Peyer's patch (tissue), 4 donors: Measurements from ENCODE around the gene FBXO42. TPM values are rescaled to one million over a fixed set of nuclear protein-coding genes. Genes with fewer than 3 reads are reported as not detected.
A peak's percentile ranks its signal among the peaks of the same experiment; 100 is the strongest.
"Not testable (repeated sequence)": the region's sequence is repeated elsewhere in the genome, so short reads cannot be mapped to it uniquely, and the experiment has no call there.

Experiments used
- DNase-seq, 3 donors: peaks; one replicate each; pipeline ENCODE4 v3.0.0-alpha.2; 2017 to 2019
- H3K27ac ChIP-seq, 4 donors: fragments of 200-600 bp; sonication (generic); one replicate each; pipeline ENCODE4 v1.5.1; 2016 to 2019
- H3K27me3 ChIP-seq, 2 donors: fragments of 200-600 bp; sonication (generic); one replicate each; pipeline ENCODE4 v1.5.1; 2019
- H3K36me3 ChIP-seq, 3 donors: fragments of 200-600 bp; sonication (generic); one replicate each; pipeline ENCODE4 v1.5.1; 2016 to 2019
- H3K4me1 ChIP-seq, 4 donors: fragments of 200-600 bp; sonication (generic); one replicate each; pipeline ENCODE4 v1.5.1; 2016 to 2019
- H3K4me3 ChIP-seq, 4 donors: fragments of 200-600 bp; sonication (generic); 1 replicate in 3 of 4; 2 replicates in 1 of 4; pipeline ENCODE4 v1.5.1; 2016 to 2019; ENCODE audit warnings: mild to moderate bottlenecking in 1 of 4
- H3K9me3 ChIP-seq, 4 donors: fragments of 200-600 bp; sonication (generic); one replicate each; pipeline ENCODE4 v1.5.1; 2016 to 2019; ENCODE audit warnings: mild to moderate bottlenecking in 1 of 4
- POLR2A ChIP-seq, 2 donors: fragments of 450-650 bp; IDR thresholded peaks; one replicate each; pipeline ENCODE4 v1.5.1; 2017; ENCODE audit warnings: antibody characterized with exemption in 2 of 2, mild to moderate bottlenecking in 2 of 2, moderate library complexity in 2 of 2
- total RNA-seq, 4 donors: library from RNA; depleted of rRNA; stranded (reverse); fragments of >200 nt; gene quantifications; one replicate each; pipeline ENCODE4 v1.1.0, GENCODE V29; 2016
- TF ChIP-seq, protein P1 (sequence below), 6 experiments: fragments of 450-650 bp in 4 of 6; fragments of 200-600 bp in 2 of 6; sonication (generic) in 1 of 6; IDR thresholded peaks; one replicate each; pipeline ENCODE4 v1.5.1; 2017 to 2019; ENCODE audit warnings: antibody characterized with exemption in 6 of 6, mild to moderate bottlenecking in 3 of 6, moderate library complexity in 1 of 6

The FBXO42 gene
- total RNA-seq, 4 donors from 2014 or later = 15.7 to 29.4 (median 24.5) TPM

DNA sequence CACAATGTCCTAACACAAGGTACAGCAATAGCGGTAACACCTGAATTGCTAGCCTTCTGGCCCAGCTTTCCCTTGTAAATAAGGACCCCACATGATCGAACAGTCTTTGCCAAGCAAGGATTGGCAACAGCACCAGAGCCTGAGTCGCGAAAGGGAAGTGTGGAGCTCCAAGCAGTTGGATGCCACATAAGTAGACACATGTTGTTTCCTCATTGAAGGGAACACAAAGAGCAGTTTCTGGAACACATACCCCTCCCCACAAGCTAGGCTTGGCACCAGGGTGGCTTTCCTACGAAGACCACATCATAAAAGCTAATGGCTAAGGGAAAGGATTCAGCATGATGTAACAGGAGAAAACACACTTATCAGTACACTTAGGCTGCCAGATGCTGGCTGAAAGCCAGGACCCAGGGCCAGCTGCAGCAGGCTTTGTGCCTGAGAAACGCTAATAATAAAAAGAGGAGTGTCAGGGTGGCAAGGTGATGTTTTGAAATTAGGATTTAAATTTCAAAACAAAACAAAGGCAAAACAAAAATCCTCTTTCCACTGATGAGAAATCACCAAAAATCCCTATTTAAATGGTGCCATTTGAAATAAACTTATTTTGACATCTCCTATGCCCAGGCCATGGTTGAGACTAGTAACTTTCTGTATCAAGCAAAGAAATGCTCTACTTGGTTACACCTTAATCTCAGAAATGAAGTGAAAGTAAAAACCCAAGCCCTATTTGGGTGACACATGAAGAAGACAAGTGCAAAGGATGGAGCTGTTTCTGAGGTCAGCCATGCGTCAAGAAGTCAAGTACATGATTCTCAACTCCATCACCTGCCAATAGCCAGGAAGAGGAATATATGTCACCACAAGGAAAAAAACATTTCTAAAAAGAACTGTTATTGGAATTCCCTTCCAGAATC lies 103.4 kb downstream of the FBXO42 start:
- no peak for TF ChIP-seq POLR2A (IDR thresholded peaks at IDR 0.05)
- TF ChIP-seq, protein P1, sequence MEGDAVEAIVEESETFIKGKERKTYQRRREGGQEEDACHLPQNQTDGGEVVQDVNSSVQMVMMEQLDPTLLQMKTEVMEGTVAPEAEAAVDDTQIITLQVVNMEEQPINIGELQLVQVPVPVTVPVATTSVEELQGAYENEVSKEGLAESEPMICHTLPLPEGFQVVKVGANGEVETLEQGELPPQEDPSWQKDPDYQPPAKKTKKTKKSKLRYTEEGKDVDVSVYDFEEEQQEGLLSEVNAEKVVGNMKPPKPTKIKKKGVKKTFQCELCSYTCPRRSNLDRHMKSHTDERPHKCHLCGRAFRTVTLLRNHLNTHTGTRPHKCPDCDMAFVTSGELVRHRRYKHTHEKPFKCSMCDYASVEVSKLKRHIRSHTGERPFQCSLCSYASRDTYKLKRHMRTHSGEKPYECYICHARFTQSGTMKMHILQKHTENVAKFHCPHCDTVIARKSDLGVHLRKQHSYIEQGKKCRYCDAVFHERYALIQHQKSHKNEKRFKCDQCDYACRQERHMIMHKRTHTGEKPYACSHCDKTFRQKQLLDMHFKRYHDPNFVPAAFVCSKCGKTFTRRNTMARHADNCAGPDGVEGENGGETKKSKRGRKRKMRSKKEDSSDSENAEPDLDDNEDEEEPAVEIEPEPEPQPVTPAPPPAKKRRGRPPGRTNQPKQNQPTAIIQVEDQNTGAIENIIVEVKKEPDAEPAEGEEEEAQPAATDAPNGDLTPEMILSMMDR (IDR thresholded peaks at IDR 0.05) = no peak
- Histone ChIP-seq H3K4me3 (no peak overlapping the region), H3K36me3 (peaks cover 0 to 43% (median 0%) of the 10 kb centered on the region in 3 donors), H3K27me3 (no peaks in the 10 kb centered on the region), H3K4me1 (peaks cover 0 to 34% (median 2%) of the 10 kb centered on the region in 4 donors), H3K9me3 (no peaks in the 10 kb centered on the region), H3K27ac (peak overlapping the region; percentile 39 to 74 (median 47))
- peak; percentile 27 to 85 (median 76) for DNase-seq

GRCh38 chr1:16248007-16248436 lies 104.3 kb downstream of the FBXO42 start:
- TF ChIP-seq, protein P1 (IDR thresholded peaks at IDR 0.05) = no peak
- TF ChIP-seq POLR2A (IDR thresholded peaks at IDR 0.05) = no peak
- Histone ChIP-seq H3K27me3 (no peaks in the 10 kb centered on the region), H3K4me1 (peaks cover 0 to 34% (median 2%) of the 10 kb centered on the region in 4 donors), H3K36me3 (peaks cover 0 to 35% (median 0%) of the 10 kb centered on the region in 3 donors), H3K9me3 (no peaks in the 10 kb centered on the region), H3K4me3 (no peak overlapping the region), H3K27ac (peak overlapping the region in 3 of 4 donors; percentile 45 to 74 (median 49))
- peak in 1 of 3 donors; percentile 45 for DNase-seq

- H3K4me1 ChIP-seq = peaks cover 0 to 34% (median 2%) of the 10 kb centered on the region in 4 donors
Observed at GRCh38 chr1:16247441-16247840, 104.8 kb downstream of the FBXO42 start.

GRCh38 chr1:16246961-16247360 lies 105.3 kb downstream of the FBXO42 start:
- DNase-seq = peak in 2 of 3 donors; percentile 6 to 9
- peaks cover 0 to 34% (median 2%) of the 10 kb centered on the region in 4 donors for H3K4me1 ChIP-seq
- H3K4me3 ChIP-seq = no peak overlapping the region
- TF ChIP-seq, protein P1 (IDR thresholded peaks at IDR 0.05) = no peak
- no peak for TF ChIP-seq POLR2A (IDR thresholded peaks at IDR 0.05)
- peaks cover 0 to 24% (median 0%) of the 10 kb centered on the region in 3 donors for H3K36me3 ChIP-seq
- H3K27me3 ChIP-seq = no peaks in the 10 kb centered on the region
- H3K27ac ChIP-seq = no peak overlapping the region
- no peaks in the 10 kb centered on the region for H3K9me3 ChIP-seq

More at GRCh38 chr1:16247441-16247840, 104.8 kb downstream of the FBXO42 start:
- Histone ChIP-seq H3K36me3 (peaks cover 0 to 29% (median 0%) of the 10 kb centered on the region in 3 donors), H3K9me3 (no peaks in the 10 kb centered on the region), H3K27ac (peak overlapping the region in 1 of 4 donors; percentile 74), H3K4me3 (no peak overlapping the region), H3K27me3 (no peaks in the 10 kb centered on the region)
- TF ChIP-seq, protein P1 (IDR thresholded peaks at IDR 0.05) = no peak
- TF ChIP-seq POLR2A (IDR thresholded peaks at IDR 0.05) = no peak
- no peak for DNase-seq

DNA sequence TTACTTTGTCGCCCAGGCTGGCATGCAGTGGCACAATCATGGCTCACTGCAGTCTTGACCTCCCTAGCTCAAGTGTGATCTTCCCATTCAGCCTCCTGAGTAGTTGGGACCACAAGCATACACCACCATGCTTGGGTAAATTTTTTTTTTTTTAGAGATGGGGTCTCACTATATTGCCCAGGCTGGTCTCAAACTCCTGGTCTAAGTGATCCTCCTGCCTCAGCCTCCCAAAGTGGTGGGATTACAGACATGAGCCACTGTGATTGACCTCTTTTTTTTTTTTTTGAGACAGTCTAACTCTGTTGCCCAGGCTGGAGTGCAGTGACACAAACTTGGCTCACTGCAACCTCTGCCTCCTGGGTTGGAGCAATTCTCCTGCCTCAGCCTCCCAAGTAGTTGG lies 106.0 kb downstream of the FBXO42 start:
- not testable (repeated sequence) for H3K9me3 ChIP-seq, H3K4me3 ChIP-seq, H3K27me3 ChIP-seq, H3K27ac ChIP-seq, DNase-seq
- H3K36me3 ChIP-seq = peaks cover 0 to 17% (median 0%) of the 10 kb centered on the region in 3 donors
- peaks cover 0 to 34% (median 2%) of the 10 kb centered on the region in 4 donors for H3K4me1 ChIP-seq
